ENCODE measurements around the gene ETV7.

ETV7 gene

GRCh38 chr6:36326356-36326995, 61.0 kb downstream of the ETV7 start:
- no peak for DNase-seq (ENCODE audit: insufficient read length)
- FAIRE-seq, result no peak
- TF ChIP-seq TAF1 (IDR thresholded peaks at IDR 0.05; ENCODE audit: borderline replicate concordance, low read depth, low read length) (no peak), POLR2AphosphoS5 (IDR thresholded peaks at IDR 0.05; ENCODE audit: low read depth, low read length) (no peak), POLR2A (IDR thresholded peaks at IDR 0.05; ENCODE audit: low read depth, low read length) (no peak)

- no peak for FAIRE-seq
- DNase-seq (ENCODE audit: insufficient read length), result no peak
- TF ChIP-seq POLR2A (IDR thresholded peaks at IDR 0.05; ENCODE audit: low read depth, low read length) (no peak), TAF1 (IDR thresholded peaks at IDR 0.05; ENCODE audit: borderline replicate concordance, low read depth, low read length) (no peak), POLR2AphosphoS5 (IDR thresholded peaks at IDR 0.05; ENCODE audit: low read depth, low read length) (no peak)
Measured at GRCh38 chr6:36324715-36325114, 62.8 kb downstream of the ETV7 start.

GRCh38 chr6:36324191-36324590, 63.3 kb downstream of the ETV7 start:
- TF ChIP-seq POLR2A (IDR thresholded peaks at IDR 0.05; ENCODE audit: low read depth, low read length) (no peak), TAF1 (IDR thresholded peaks at IDR 0.05; ENCODE audit: borderline replicate concordance, low read depth, low read length) (no peak), POLR2AphosphoS5 (IDR thresholded peaks at IDR 0.05; ENCODE audit: low read depth, low read length) (no peak)
- DNase-seq (ENCODE audit: insufficient read length) (no peak), FAIRE-seq (no peak)

DNA sequence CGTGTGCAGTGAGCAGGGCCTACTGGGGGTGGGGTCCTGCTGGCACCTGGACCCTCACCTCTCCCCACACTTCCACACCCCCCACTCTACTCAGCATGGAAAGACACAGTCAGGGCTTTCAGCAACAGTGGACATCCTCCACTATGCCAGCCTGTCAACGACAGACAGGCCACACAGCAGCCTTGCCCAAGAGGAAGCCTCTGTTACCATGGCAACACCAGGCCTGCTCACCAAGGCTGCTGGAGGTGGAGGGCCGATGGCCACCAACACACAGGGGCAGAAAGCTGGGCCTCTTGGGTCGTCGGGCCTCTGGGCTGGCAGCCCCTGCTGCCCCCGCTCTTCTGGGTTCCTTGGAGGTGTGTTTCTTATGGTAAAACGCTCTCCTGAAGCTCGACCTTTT, 64.4 kb downstream of the ETV7 start:
- DNase-seq (ENCODE audit: insufficient read length), result no peak

DNA sequence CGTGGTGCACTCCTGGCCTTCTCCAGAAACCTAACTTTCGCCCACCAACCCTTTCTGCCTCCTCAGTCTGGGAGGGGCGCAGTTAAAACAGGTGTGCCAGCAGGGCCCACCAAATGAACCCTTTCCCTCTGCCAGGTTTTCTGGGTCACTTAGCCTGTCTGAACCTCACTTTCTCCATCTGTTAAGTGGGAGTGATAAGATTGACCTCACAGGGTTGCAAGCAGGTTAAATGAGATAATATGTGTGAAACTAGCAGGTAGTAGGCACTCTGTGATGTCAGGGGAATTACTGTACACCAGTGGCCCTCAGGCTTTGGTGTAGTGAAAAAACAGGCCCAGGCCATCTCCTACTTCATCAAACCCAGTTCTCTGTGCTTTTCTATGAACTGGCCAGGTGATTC, 64.9 kb downstream of the ETV7 start:
- no peak for DNase-seq (ENCODE audit: insufficient read length)
- FAIRE-seq, result no peak
- TF ChIP-seq TAF1 (IDR thresholded peaks at IDR 0.05; ENCODE audit: borderline replicate concordance, low read depth, low read length), result no peak
- no peak for TF ChIP-seq POLR2AphosphoS5 (IDR thresholded peaks at IDR 0.05; ENCODE audit: low read depth, low read length)
- no peak for TF ChIP-seq POLR2A (IDR thresholded peaks at IDR 0.05; ENCODE audit: low read depth, low read length)

More for the DNA sequence above, 64.4 kb downstream of the ETV7 start:
- no peak for TF ChIP-seq POLR2A (IDR thresholded peaks at IDR 0.05; ENCODE audit: low read depth, low read length)
- FAIRE-seq, result no peak

- no peak for FAIRE-seq
- no peak for DNase-seq (ENCODE audit: insufficient read length)
- TF ChIP-seq POLR2A (IDR thresholded peaks at IDR 0.05; ENCODE audit: low read depth, low read length) (no peak), POLR2AphosphoS5 (IDR thresholded peaks at IDR 0.05; ENCODE audit: low read depth, low read length) (no peak), TAF1 (IDR thresholded peaks at IDR 0.05; ENCODE audit: borderline replicate concordance, low read depth, low read length) (no peak)
Measured at GRCh38 chr6:36320475-36320874, 67.0 kb downstream of the ETV7 start.

- TF ChIP-seq POLR2A (IDR thresholded peaks at IDR 0.05; ENCODE audit: low read depth, low read length) (no peak), TAF1 (IDR thresholded peaks at IDR 0.05; ENCODE audit: borderline replicate concordance, low read depth, low read length) (no peak), POLR2AphosphoS5 (IDR thresholded peaks at IDR 0.05; ENCODE audit: low read depth, low read length) (no peak)
- DNase-seq (ENCODE audit: insufficient read length) (no peak), FAIRE-seq (no peak)
Measured at GRCh38 chr6:36319821-36320220, 67.6 kb downstream of the ETV7 start.

GRCh38 chr6:36319436-36319762, 68.1 kb downstream of the ETV7 start:
- DNase-seq (ENCODE audit: insufficient read length), result no peak
- TF ChIP-seq POLR2A (IDR thresholded peaks at IDR 0.05; ENCODE audit: low read depth, low read length), result no peak
- TF ChIP-seq TAF1 (IDR thresholded peaks at IDR 0.05; ENCODE audit: borderline replicate concordance, low read depth, low read length), result no peak
- TF ChIP-seq POLR2AphosphoS5 (IDR thresholded peaks at IDR 0.05; ENCODE audit: low read depth, low read length), result no peak

GRCh38 chr6:36318690-36319435, 68.6 kb downstream of the ETV7 start:
- no peak for FAIRE-seq
- TF ChIP-seq TAF1 (IDR thresholded peaks at IDR 0.05; ENCODE audit: borderline replicate concordance, low read depth, low read length) (no peak), POLR2AphosphoS5 (IDR thresholded peaks at IDR 0.05; ENCODE audit: low read depth, low read length) (no peak), POLR2A (IDR thresholded peaks at IDR 0.05; ENCODE audit: low read depth, low read length) (no peak)
- DNase-seq (ENCODE audit: insufficient read length), result no peak

More at GRCh38 chr6:36319436-36319762, 68.1 kb downstream of the ETV7 start:
- FAIRE-seq, result no peak

DNA sequence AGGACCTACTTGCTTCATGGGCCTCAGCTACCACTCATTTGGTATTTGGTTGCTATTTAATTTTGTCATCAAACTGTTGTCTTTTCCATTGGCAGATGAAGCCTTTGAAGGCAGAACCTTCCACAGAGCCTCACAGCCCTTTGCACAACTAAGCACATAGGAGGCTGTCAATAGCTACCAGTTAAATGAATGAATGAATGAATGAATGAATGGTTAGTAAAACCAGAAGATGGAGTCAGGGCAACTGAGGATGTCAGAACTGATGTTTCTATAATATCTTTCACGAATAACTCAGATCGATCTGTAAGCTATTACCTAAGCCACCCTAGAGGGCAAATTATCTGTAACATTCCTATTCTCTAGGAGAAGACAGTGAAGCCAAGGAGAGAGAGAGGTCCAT, 69.8 kb downstream of the ETV7 start:
- DNase-seq (ENCODE audit: insufficient read length) (no peak), FAIRE-seq (no peak)
- no peak for TF ChIP-seq TAF1 (IDR thresholded peaks at IDR 0.05; ENCODE audit: borderline replicate concordance, low read depth, low read length)
- no peak for TF ChIP-seq POLR2AphosphoS5 (IDR thresholded peaks at IDR 0.05; ENCODE audit: low read depth, low read length)
- TF ChIP-seq POLR2A (IDR thresholded peaks at IDR 0.05; ENCODE audit: low read depth, low read length), result no peak
